ENCODE data around the gene PRR16.

GRCh38 chr5:120567921-120568320 lies 103.8 kb downstream of the PRR16 start:
- TF ChIP-seq CTCF (IDR thresholded peaks at IDR 0.05) = no peak
- TF ChIP-seq POLR2A (IDR thresholded peaks at IDR 0.05) = no peak
